ENCODE measurements around the gene DIP2C. TPM values are rescaled to one million over a fixed set of nuclear protein-coding genes. Genes with fewer than 3 reads are reported as not detected.

The DIP2C gene
- total RNA-seq, 1 experiment from 2014 or later = 11.0 TPM

GRCh38 chr10:421170-421569 is 268.3 kb downstream of the DIP2C start:
- ATAC-seq = no peak
- CTCF ChIA-PET = interaction anchor here (2.3 kb wide), 1 partner anchor 368 kb away, joined by 5 read pairs; no protein-coding TSS in a partner anchor
- H3K27ac Mint-ChIP-seq = no peak overlapping the region

More at GRCh38 chr10:421170-421569, 268.3 kb downstream of the DIP2C start:
- POLR2A ChIA-PET = no interaction called here
- Mint-ChIP-seq H3K4me1 (peaks cover 3% of the 10 kb centered on the region; the same call in 1 of the 2 replicates), H3K27me3 (ENCODE audit: low read depth) (no peaks in the 10 kb centered on the region), H3K9me3 (peaks cover 3% of the 10 kb centered on the region; the same call in 1 of the 2 replicates), H3K36me3 (peaks cover 4% of the 10 kb centered on the region; the same call in 1 of the 2 replicates), H3K4me3 (no peak overlapping the region)
- DNase-seq (ENCODE audit: low spot score) = no peak
- no peak for TF ChIP-seq USF1 (CRISPR knock-in tag; IDR thresholded peaks at IDR 0.05)
- TF ChIP-seq FOXP4 (CRISPR knock-in tag; IDR thresholded peaks at IDR 0.05) = no peak
- TF ChIP-seq ZNF219 (CRISPR knock-in tag; IDR thresholded peaks at IDR 0.05; ENCODE audit: borderline replicate concordance) = no peak
- no peak for TF ChIP-seq ESRRA (CRISPR knock-in tag; IDR thresholded peaks at IDR 0.05; ENCODE audit: borderline replicate concordance)
- no peak for TF ChIP-seq E2F4 (CRISPR knock-in tag; IDR thresholded peaks at IDR 0.05; ENCODE audit: borderline replicate concordance, low read depth)
- TF ChIP-seq AR (CRISPR knock-in tag; IDR thresholded peaks at IDR 0.05) = no peak
- TF ChIP-seq ATF6 (CRISPR knock-in tag; IDR thresholded peaks at IDR 0.05) = no peak
- no peak for TF ChIP-seq ZNF671 (CRISPR knock-in tag; IDR thresholded peaks at IDR 0.05)
- no peak for TF ChIP-seq ZSCAN18 (CRISPR knock-in tag; IDR thresholded peaks at IDR 0.05)

Data from WTC11 (cell line).